Measurements from ENCODE around the gene ZNF787.

ZNF787 gene

GRCh38 chr19:56142897-56143434, 21.9 kb upstream of the ZNF787 start:
- H3K27ac ChIP-seq = peak overlapping the region; percentile 99
- TF ChIP-seq, protein P1, sequence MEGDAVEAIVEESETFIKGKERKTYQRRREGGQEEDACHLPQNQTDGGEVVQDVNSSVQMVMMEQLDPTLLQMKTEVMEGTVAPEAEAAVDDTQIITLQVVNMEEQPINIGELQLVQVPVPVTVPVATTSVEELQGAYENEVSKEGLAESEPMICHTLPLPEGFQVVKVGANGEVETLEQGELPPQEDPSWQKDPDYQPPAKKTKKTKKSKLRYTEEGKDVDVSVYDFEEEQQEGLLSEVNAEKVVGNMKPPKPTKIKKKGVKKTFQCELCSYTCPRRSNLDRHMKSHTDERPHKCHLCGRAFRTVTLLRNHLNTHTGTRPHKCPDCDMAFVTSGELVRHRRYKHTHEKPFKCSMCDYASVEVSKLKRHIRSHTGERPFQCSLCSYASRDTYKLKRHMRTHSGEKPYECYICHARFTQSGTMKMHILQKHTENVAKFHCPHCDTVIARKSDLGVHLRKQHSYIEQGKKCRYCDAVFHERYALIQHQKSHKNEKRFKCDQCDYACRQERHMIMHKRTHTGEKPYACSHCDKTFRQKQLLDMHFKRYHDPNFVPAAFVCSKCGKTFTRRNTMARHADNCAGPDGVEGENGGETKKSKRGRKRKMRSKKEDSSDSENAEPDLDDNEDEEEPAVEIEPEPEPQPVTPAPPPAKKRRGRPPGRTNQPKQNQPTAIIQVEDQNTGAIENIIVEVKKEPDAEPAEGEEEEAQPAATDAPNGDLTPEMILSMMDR (conservative IDR thresholded peaks at IDR 0.05) = no peak

- TF ChIP-seq, protein P1 (conservative IDR thresholded peaks at IDR 0.05) = no peak
- H3K27ac ChIP-seq = peak overlapping the region; percentile 99
Measured at GRCh38 chr19:56142087-56142787, 21.1 kb upstream of the ZNF787 start.

DNA sequence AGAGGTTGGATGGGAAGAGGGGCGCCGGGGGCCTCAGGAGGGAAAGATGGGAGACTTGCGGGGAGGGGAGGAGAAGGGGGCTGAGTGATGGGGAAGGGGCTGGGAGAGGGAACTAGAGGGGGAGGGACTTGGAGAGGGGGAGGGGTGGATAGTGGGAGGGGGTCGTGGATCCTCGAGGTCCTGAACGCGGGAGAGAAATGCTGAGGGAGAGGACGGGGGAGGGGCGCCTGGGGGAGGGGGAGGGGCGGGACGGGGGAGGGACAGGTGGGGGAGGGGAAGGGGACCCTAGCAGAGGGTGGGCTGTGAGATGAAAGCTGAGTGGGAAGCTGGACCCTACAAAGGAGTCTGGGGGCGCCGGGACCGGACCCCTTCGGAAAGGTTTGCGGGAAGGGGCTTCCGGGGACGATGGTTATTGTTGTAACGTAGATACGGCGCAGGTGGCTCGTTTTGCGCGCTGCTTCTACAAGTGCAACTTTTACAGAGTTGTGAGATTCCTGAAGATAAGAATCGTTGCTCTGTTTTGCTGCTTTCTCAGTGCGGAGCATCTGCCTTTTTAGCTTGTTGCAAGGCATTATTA, 20.4 kb upstream of the ZNF787 start:
- H3K27ac ChIP-seq = peak overlapping the region; percentile 99
- TF ChIP-seq, protein P1 (conservative IDR thresholded peaks at IDR 0.05) = no peak

- H3K27ac ChIP-seq = peak within 1 kb of the TSS; percentile 99
- TF ChIP-seq, protein P1 (conservative IDR thresholded peaks at IDR 0.05) = no peak
Measured at GRCh38 chr19:56140583-56141416, 19.7 kb upstream of the ZNF787 start, which contains the start of gene ZNF444. TSS of gene ZNF444 (plus strand) at chr19:56141287. CDS start at chr19:56146912, 5,625 bp downstream.

GRCh38 chr19:56139847-56140582, 18.9 kb upstream of the ZNF787 start:
- TF ChIP-seq, protein P1 (conservative IDR thresholded peaks at IDR 0.05) = no peak
- H3K27ac ChIP-seq = peak overlapping the region; percentile 99

DNA sequence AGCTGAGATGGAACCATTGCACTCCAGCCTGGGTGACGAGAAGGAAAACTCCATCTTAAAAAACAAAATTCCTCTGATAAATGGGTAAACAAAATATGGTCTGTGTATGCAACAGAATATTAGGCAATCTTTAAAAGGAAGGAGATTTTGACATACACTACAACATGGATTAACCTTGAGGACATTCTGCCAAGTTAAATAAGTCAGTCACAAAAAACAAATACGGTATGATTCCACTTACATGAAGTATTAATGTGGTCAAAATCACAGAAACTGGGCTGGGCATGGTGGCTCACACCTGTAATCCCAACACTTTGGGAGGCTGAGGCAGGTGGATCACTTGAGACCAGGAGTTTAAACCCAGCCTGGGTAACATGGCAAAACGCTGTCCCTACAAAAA, 17.0 kb upstream of the ZNF787 start:
- TF ChIP-seq, protein P1 (conservative IDR thresholded peaks at IDR 0.05) = no peak
- peak overlapping the region; percentile 99 for H3K27ac ChIP-seq
